HG02884 (cell line): ENCODE data around the gene MYO19.
"Not testable (repeated sequence)": the region's sequence is repeated elsewhere in the genome, so short reads cannot be mapped to it uniquely, and the experiment has no call there.

Experiments
- ATAC-seq: cut with Tn5 transposase; IDR thresholded peaks from one replicate; pipeline ENCODE4 v1.9.1; 2021; ENCODE audit warnings: mild to moderate bottlenecking, moderate library complexity; ENCODE audit not compliant: unreplicated experiment

MYO19 gene

DNA sequence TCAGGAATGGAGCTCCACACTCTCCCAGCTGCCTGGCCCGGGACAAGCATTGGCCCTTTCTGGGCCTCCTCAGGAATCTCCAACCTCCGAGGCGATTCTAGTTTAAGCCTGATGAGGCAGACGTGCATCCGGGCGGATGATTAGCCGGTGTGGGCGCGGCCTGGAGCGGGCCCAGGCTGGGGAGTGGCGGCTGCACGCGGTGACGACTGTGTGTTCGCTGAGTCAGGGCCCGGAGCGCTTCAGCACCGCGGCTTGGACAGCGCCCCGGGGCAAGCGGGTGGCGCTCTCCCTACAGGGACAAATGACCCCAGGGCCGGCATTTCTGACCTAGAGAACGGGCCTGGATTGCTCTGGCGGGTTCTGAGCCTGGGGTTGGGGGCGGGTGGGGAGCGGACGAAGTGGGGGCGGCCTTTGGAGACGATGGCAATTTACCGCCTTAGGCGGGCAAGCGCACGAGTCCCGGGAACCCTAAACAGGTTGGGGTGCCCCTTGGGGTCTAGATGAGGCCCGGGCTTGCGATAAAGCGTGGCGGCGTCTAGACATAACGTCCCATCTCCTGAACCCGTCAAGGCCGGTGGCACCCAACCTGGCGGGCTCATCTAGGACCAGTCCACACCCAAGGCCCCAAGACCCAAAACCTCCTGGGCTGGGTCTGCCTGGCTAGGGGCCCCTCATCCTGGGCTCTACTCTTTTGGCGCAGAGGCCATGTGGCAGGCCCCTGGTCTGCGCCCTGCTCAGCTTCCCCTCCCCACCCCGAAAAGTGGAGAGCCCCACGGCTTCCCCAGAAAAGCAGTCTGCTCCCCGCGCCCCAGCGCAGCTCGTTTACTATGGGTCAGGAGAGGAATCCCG, 70.5 kb downstream of the MYO19 start:
- ATAC-seq = no peak

DNA sequence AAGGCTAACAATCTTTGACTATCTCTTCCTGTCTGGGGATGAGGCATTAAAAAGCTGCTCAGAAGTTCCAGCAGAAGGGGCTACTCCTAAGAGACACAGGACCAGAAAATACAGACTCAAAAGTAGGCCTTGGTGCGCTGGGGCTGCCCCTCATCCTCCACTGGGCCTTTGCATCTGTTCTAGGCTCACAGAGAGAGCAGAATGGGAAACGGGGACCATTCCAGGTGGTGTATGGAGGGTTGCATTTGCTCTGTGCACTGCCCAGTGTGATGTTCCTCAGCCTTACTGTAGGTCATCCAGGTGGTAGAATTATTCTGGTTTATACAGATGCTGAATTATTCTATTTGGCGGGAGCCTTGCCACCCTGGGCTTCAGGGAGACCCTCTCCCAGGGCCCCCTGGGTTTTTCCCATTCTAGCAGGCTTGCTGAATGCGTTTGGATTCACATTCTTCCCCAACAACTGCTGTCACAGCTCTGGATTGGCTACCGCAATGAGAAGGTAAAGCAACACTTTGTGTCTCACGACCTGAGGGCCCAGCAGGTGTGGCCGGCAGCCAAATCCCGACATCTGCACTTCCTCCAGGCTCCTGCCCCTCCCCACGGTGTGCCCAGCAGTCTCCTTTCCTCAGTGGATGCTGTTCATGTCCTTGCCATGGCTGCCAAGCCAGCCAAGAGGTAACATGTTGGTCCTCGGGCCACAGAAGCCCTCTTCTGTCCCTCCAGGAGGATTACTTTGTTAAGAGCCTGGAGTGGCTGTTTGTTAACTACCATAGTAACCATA, 73.1 kb downstream of the MYO19 start:
- no peak for ATAC-seq

DNA sequence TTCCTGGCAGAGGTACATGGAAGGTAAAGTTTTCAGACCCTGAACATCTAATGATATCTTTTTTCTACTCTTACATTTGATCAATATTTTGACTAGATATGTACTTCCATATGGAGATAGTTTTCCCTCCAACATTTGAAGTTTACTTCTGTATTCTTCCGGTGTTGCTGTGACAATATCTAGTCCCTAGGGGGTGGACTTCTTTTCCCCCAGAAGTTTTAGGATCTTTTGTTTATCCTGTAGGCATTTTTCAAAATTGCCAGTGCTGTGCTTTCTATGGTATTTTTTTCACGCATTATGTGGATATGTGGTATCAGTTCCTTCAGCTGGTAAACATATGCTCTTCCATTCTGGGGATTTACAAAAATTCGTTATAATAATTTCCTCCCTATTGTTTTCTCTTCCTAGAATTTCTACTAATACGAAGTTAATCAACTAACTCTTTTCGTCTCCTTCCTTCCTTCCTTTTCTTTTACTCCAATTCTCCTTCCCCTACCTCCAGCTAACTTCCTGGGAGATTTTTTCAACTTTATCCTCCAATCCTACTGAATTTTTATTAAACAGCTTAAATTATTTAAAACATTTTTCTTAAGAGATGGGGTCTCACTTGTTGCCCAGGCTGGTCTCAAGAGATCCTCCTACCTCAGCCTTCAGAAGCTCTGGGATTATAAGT, 74.3 kb downstream of the MYO19 start:
- no peak for ATAC-seq

DNA sequence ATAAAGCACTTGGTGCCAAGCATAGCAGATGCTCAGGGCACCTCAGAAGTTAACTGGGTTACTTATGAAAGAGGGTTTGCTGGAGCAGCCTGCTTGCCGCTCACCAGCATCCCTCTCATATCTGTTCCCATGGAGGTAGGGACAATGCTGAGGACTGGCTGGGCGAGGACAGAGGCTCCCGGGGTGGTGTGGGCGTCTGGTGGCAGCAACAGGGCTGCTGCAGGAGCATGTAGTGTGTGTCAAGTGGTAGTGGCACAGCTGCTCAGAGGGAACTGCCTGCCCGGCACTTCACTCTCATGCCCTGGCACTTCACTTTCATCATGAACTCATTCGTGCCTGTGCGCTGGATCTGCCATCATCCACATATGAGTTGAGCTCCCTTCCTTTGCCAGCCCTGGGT, 75.1 kb downstream of the MYO19 start:
- no peak for ATAC-seq

DNA sequence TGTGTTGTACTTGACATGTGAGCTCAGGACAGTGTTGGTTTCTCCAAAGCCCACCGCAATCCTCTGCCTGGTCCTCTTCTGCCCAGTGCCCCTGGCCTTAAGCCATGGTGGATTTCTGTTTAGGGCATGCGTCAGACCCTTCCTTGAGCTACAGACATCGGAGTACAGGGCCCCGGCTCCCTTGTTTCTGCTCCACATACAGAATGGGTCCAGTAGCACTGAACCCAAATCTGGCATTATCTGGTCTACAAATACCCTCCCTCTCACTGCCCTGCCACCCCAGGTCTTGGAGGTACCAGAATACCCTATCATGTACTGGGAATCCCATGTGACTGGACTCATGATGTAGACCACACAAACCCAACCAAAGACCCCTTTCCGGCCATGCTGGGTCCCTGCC, 75.6 kb downstream of the MYO19 start:
- no peak for ATAC-seq

DNA sequence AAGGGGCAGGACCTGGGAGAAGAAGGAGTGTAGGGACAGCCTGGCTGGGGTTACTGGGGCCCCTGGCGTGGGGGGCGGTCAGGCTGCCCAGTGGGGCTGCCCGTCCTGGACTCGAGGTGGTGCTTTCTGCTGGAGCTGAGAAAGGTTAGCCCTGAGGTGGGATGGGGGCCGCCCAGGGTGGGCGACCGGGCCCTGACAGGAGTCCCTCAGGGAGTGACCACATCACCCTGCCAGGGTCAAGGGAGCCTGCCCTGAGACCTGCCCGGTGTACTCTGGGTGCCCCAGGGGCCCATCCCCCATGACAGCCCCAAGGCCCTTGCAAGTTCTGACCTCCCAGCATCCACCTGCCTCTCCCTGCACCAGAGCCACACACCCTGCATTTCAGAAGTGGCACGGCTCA, 77.0 kb downstream of the MYO19 start:
- not testable (repeated sequence) for ATAC-seq

DNA sequence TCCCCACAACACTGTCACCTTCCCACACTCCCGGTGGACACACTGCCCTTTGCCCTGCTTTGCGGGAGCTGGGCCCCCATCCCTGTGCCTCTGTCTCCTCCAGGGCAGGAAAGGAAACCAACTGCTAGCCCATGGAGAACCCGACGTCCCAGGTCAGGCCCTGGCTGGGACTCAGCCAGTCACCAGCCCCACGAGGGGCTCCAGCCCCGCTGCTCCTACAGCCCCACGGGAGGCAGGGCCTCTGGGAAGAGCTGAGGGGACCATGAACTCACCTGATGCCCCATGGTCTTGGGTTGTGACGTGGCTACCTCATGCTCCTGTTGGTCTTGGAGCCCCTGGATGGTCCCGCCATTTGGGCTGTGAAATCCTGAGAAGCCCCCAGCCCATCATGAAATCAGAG, 81.8 kb downstream of the MYO19 start:
- not testable (repeated sequence) for ATAC-seq

DNA sequence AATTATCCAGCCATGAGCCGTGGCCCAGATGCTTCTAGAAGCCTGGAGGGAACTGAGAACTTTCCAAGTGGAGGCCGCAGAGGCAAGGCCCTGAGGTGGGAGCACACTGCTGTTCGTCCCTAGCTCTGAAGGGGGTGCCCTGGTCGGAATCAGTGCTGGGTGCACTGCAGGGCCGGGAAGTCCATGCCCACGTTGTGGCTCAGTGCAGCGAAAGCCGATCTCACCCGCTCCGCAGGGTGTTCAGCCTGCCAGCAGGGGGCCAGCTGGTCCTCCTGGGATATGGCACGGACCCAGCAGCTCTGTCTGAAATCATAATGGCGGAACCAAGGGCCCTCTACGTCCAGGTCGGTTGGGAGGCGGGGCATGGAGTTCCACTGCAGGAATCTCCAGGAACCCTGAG, 84.7 kb downstream of the MYO19 start:
- ATAC-seq = not testable (repeated sequence)
